GM23338 (cell line): ENCODE data around the gene P2RY12. TPM values are rescaled to one million over a fixed set of nuclear protein-coding genes. Genes with fewer than 3 reads are reported as not detected.

ENCODE experiments used
- ATAC-seq: fragments of 200-7000 bp; cut with Tn5 transposase; 3 replicates; pipeline ENCODE4 v1.9.1; 2020
- DNase-seq: peaks from one replicate; pipeline ENCODE4 v3.0.0-alpha.2; 2015; ENCODE audit warnings: low spot score
- H2AFZ ChIP-seq: fragments of 200-600 bp; sonication (generic); 2 replicates; pipeline ENCODE4 v1.8.0; 2016; ENCODE audit warnings: antibody characterized with exemption, mild to moderate bottlenecking, moderate library complexity
- H3F3A ChIP-seq: fragments of 200-600 bp; sonication (generic); replicated peaks from 2 replicates; pipeline ENCODE4 v1.8.0; 2017; ENCODE audit warnings: antibody characterized with exemption, mixed run types, low read depth
- H3K27ac ChIP-seq: fragments of 200-600 bp; sonication (generic); 2 replicates; pipeline ENCODE4 v1.6.1; 2016; ENCODE audit warnings: low read depth
- H3K27me3 ChIP-seq: fragments of 200-600 bp; sonication (generic); 2 replicates; pipeline ENCODE4 v1.8.0; 2016; ENCODE audit warnings: mild to moderate bottlenecking, mixed run types, moderate library complexity; ENCODE audit not compliant: insufficient read depth
- H3K36me3 ChIP-seq: fragments of 200-600 bp; sonication (generic); 2 replicates; pipeline ENCODE4 v1.8.0; 2016; ENCODE audit warnings: mild to moderate bottlenecking; ENCODE audit not compliant: insufficient read depth
- H3K4me1 ChIP-seq: fragments of 200-600 bp; sonication (generic); 2 replicates; pipeline ENCODE4 v1.8.0; 2016; ENCODE audit warnings: mild to moderate bottlenecking, moderate library complexity; ENCODE audit not compliant: insufficient read depth
- H3K4me2 ChIP-seq: fragments of 200-600 bp; sonication (generic); 2 replicates; pipeline ENCODE4 v1.7.1; 2017; ENCODE audit warnings: mixed run types
- H3K4me3 ChIP-seq: fragments of 200-600 bp; sonication (generic); 2 replicates; pipeline ENCODE4 v1.6.1; 2016; ENCODE audit warnings: mixed run types
- H3K79me2 ChIP-seq: fragments of 200-600 bp; sonication (generic); replicated peaks from 2 replicates; pipeline ENCODE4 v1.8.0; 2017; ENCODE audit warnings: mild to moderate bottlenecking; ENCODE audit not compliant: insufficient read depth
- H3K9me2 ChIP-seq: fragments of 200-600 bp; sonication (generic); 2 replicates; pipeline ENCODE4 v1.8.0; 2017; ENCODE audit not compliant: insufficient read depth
- H4K20me1 ChIP-seq: fragments of 200-600 bp; sonication (generic); replicated peaks from 2 replicates; pipeline ENCODE4 v1.8.0; 2017; ENCODE audit warnings: mild to moderate bottlenecking; ENCODE audit not compliant: insufficient read depth
- H3K27ac Mint-ChIP-seq: 2 replicates; pipeline ENCODE4 v1.8.0; 2020; ENCODE audit warnings: inconsistent platforms, mild to moderate bottlenecking, moderate library complexity, mixed read lengths
- H3K27me3 Mint-ChIP-seq: 3 replicates; pipeline ENCODE4 v1.8.0; 2022; ENCODE audit warnings: low read depth, mild to moderate bottlenecking, moderate library complexity, mixed read lengths, inconsistent platforms; ENCODE audit not compliant: insufficient read depth, poor library complexity
- H3K36me3 Mint-ChIP-seq: 3 replicates; pipeline ENCODE4 v1.8.0; 2021; ENCODE audit warnings: low read depth, mild to moderate bottlenecking, inconsistent platforms, moderate library complexity, mixed read lengths
- H3K4me1 Mint-ChIP-seq: 3 replicates; pipeline ENCODE4 v1.8.0; 2020; ENCODE audit warnings: mild to moderate bottlenecking, inconsistent platforms, mixed read lengths
- H3K4me3 Mint-ChIP-seq: 3 replicates; pipeline ENCODE4 v1.8.0; 2021; ENCODE audit warnings: moderate library complexity, mild to moderate bottlenecking, inconsistent platforms, mixed read lengths
- H3K9me3 Mint-ChIP-seq: 3 replicates; pipeline ENCODE4 v1.8.0; 2020; ENCODE audit warnings: moderate library complexity, mild to moderate bottlenecking, inconsistent platforms, mixed read lengths
- CREB1 ChIP-seq: fragments of 250-450 bp; sonication (Bioruptor Pico); IDR thresholded peaks from 2 replicates; pipeline ENCODE4 v1.5.0; 2020; ENCODE audit warnings: low read depth, mild to moderate bottlenecking, moderate library complexity
- CTCF ChIP-seq, 2 experiments: fragments of 200-600 bp in 1 of 2; sonication (generic) in 1 of 2; conservative IDR thresholded peaks; 2 replicates each; pipeline versions ENCODE4 v1.5.1 to v1.6.1; 2016 to 2017; ENCODE audit warnings: antibody characterized with exemption in 2 of 2, low read depth in 2 of 2, mild to moderate bottlenecking in 2 of 2, moderate library complexity in 1 of 2
- ETS1 ChIP-seq: IDR thresholded peaks from 2 replicates; pipeline ENCODE4 v1.6.1; 2016; ENCODE audit warnings: antibody characterized with exemption
- EZH2 ChIP-seq: fragments of 200-600 bp; sonication (generic); IDR thresholded peaks from one replicate; pipeline ENCODE4 v1.8.0; 2017; ENCODE audit warnings: antibody characterized with exemption, mild to moderate bottlenecking, low read depth; ENCODE audit not compliant: unreplicated experiment
- EZH2phosphoT487 ChIP-seq: fragments of 200-600 bp; sonication (generic); IDR thresholded peaks from one replicate; pipeline ENCODE4 v1.8.1; 2018; ENCODE audit warnings: antibody characterized with exemption; ENCODE audit not compliant: unreplicated experiment
- JUNB ChIP-seq: IDR thresholded peaks from one replicate; pipeline ENCODE4 v1.6.1; 2016; ENCODE audit warnings: antibody characterized with exemption; ENCODE audit not compliant: unreplicated experiment
- NANOG ChIP-seq: IDR thresholded peaks from 2 replicates; pipeline ENCODE4 v1.6.1; 2016; ENCODE audit warnings: antibody characterized with exemption, borderline replicate concordance
- POLR2AphosphoS5 ChIP-seq: IDR thresholded peaks from 2 replicates; pipeline ENCODE4 v1.6.1; 2016; ENCODE audit warnings: antibody characterized with exemption, low read depth
- STAT1 ChIP-seq: IDR thresholded peaks from one replicate; pipeline ENCODE4 v1.6.1; 2016; ENCODE audit warnings: antibody characterized with exemption; ENCODE audit not compliant: unreplicated experiment
- ZNF114 ChIP-seq: fragments of 250-450 bp; sonication (Bioruptor Pico); IDR thresholded peaks from 2 replicates; pipeline ENCODE4 v1.5.0; 2020; ENCODE audit warnings: mild to moderate bottlenecking, moderate library complexity
- ZNF331 ChIP-seq: fragments of 250-450 bp; sonication (Bioruptor Pico); IDR thresholded peaks from 2 replicates; pipeline ENCODE4 v1.5.0; 2020; ENCODE audit warnings: low read depth, mild to moderate bottlenecking, moderate library complexity
- ZNF462 ChIP-seq: fragments of 250-450 bp; sonication (Bioruptor Pico); IDR thresholded peaks from 2 replicates; pipeline ENCODE4 v1.5.0; 2020; ENCODE audit warnings: mild to moderate bottlenecking, moderate library complexity
- polyA plus RNA-seq: library from polyadenylated mRNA; unstranded; fragments of >200 nt; fragmentation: Nextera tagmentation; extraction: Ambion mirVana; gene quantifications from 2 replicates; pipeline ENCODE4 v1.2.1, GENCODE V29; 2016
- total RNA-seq: library from RNA; depleted of rRNA; stranded (reverse); fragments of >200 nt; shearing (Covaris generic); gene quantifications from 2 replicates; pipeline ENCODE4 v1.2.3, GENCODE V29; 2014

Gene P2RY12
- total and polyA plus RNA-seq, 2 experiments from 2014 or later, result 1.1 TPM; not detected in 1

GRCh38 chr3:151321526-151321925 is 63.0 kb downstream of the P2RY12 start (continued):
- TF ChIP-seq ZNF462 (CRISPR knock-in tag) (no peak), CREB1 (CRISPR knock-in tag) (no peak), STAT1 (no peak), JUNB (no peak), ZNF114 (CRISPR knock-in tag) (no peak), EZH2phosphoT487 (no peak), ETS1 (no peak), POLR2AphosphoS5 (no peak), ZNF331 (no peak), NANOG (no peak)

GRCh38 chr3:151320131-151320530 is 64.4 kb downstream of the P2RY12 start:
- no peak overlapping the region for H2AFZ ChIP-seq
- Mint-ChIP-seq H3K9me3 (no peaks in the 10 kb centered on the region), H3K4me3 (no peak overlapping the region), H3K4me1 (peaks cover 29% of the 10 kb centered on the region), H3K27ac (no peak overlapping the region), H3K27me3 (no peaks in the 10 kb centered on the region), H3K36me3 (peaks cover 4% of the 10 kb centered on the region; the same call in 1 of the 3 replicates)
- no peak overlapping the region for H3K4me3 ChIP-seq
- no peaks in the 10 kb centered on the region for H3K36me3 ChIP-seq
- ATAC-seq (no peak), DNase-seq (no peak)
- H3K4me2 ChIP-seq, result no peak overlapping the region
- no peak overlapping the region for H3K27ac ChIP-seq
- H3F3A ChIP-seq, result no peaks in the 10 kb centered on the region
- no peaks in the 10 kb centered on the region for H3K79me2 ChIP-seq
- H3K4me1 ChIP-seq, result peaks cover 27% of the 10 kb centered on the region
- H4K20me1 ChIP-seq, result no peaks in the 10 kb centered on the region
- peaks cover 3% of the 10 kb centered on the region; the same call in 1 of the 2 replicates for H3K9me2 ChIP-seq
- no peaks in the 10 kb centered on the region for H3K27me3 ChIP-seq
- TF ChIP-seq EZH2 (no peak), POLR2AphosphoS5 (no peak), NANOG (no peak), STAT1 (no peak), CREB1 (CRISPR knock-in tag) (no peak), ZNF114 (CRISPR knock-in tag) (no peak), ZNF331 (no peak), JUNB (no peak), CTCF (conservative IDR thresholded peaks at IDR 0.05; ENCODE audit: low read depth in 2 of 2) (no peak), ETS1 (no peak), EZH2phosphoT487 (no peak)
